Prostate gland (tissue), 2 donors: ENCODE measurements around the gene BCL2L12.

ENCODE experiments used
- POLR2A ChIP-seq: fragments of 450-650 bp; IDR thresholded peaks from one replicate; pipeline ENCODE4 v1.6.1; 2016; ENCODE audit warnings: antibody characterized with exemption, mild to moderate bottlenecking
- POLR2AphosphoS5 ChIP-seq: sonication (generic); formaldehyde crosslinking; IDR thresholded peaks from one replicate; pipeline ENCODE4 v1.6.1; 2017; ENCODE audit warnings: antibody characterized with exemption
- TF ChIP-seq, protein P1 (sequence below), 4 experiments: fragments of 200-600 bp in 2 of 4; fragments of 450-650 bp in 2 of 4; sonication (generic) in 2 of 4; IDR thresholded peaks; 1 replicate in 3 of 4; 2 replicates in 1 of 4; pipeline ENCODE4 v1.5.1; 2016 to 2019; ENCODE audit warnings: antibody characterized with exemption in 4 of 4, mild to moderate bottlenecking in 2 of 4, moderate library complexity in 2 of 4

DNA sequence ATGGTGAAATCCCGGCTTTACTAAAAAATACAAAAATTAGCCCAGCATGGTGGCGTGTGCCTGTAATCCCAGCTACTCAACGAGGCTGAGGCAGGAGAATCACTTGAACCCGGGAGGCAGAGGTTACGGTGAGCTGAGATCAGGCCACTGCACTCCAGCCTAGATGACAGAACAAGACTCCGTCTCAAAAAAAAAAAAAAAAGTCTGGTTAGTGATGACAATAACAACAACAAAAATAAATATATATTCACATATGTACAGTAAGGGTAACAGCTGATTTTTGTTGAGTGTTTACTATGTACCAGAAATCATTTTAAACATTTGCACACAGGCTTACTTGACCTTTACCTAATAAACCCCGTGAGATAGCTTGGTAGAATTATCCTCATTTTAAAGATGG lies 48.8 kb upstream of the BCL2L12 start:
- TF ChIP-seq, protein P1, sequence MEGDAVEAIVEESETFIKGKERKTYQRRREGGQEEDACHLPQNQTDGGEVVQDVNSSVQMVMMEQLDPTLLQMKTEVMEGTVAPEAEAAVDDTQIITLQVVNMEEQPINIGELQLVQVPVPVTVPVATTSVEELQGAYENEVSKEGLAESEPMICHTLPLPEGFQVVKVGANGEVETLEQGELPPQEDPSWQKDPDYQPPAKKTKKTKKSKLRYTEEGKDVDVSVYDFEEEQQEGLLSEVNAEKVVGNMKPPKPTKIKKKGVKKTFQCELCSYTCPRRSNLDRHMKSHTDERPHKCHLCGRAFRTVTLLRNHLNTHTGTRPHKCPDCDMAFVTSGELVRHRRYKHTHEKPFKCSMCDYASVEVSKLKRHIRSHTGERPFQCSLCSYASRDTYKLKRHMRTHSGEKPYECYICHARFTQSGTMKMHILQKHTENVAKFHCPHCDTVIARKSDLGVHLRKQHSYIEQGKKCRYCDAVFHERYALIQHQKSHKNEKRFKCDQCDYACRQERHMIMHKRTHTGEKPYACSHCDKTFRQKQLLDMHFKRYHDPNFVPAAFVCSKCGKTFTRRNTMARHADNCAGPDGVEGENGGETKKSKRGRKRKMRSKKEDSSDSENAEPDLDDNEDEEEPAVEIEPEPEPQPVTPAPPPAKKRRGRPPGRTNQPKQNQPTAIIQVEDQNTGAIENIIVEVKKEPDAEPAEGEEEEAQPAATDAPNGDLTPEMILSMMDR (IDR thresholded peaks at IDR 0.05), result no peak
- TF ChIP-seq POLR2AphosphoS5, result no peak
- no peak for TF ChIP-seq POLR2A
